NT2/D1 (cell line): ENCODE data around the gene TALDO1.

Source experiments
- DNase-seq: peaks from one replicate; pipeline ENCODE4 v3.0.0-alpha.2; 2011; ENCODE audit warnings: low read depth, low spot score
- H3K27me3 ChIP-seq: 2 replicates; pipeline ENCODE4 v1.6.0; 2011; ENCODE audit warnings: mild to moderate bottlenecking; ENCODE audit not compliant: insufficient read length, insufficient read depth
- H3K36me3 ChIP-seq: 2 replicates; pipeline ENCODE4 v1.6.1; 2011; ENCODE audit warnings: mild to moderate bottlenecking, low read length, mixed read lengths; ENCODE audit not compliant: insufficient read depth, insufficient read length
- H3K4me1 ChIP-seq: 2 replicates; pipeline ENCODE4 v1.5.1; 2011; ENCODE audit not compliant: insufficient read depth, insufficient read length
- H3K4me3 ChIP-seq: 2 replicates; pipeline ENCODE4 v1.5.1; 2011; ENCODE audit warnings: low read depth; ENCODE audit not compliant: insufficient read length
- H3K9ac ChIP-seq: 2 replicates; pipeline ENCODE4 v1.6.0; 2011; ENCODE audit warnings: low read depth; ENCODE audit not compliant: insufficient read length
- H3K9me3 ChIP-seq: 2 replicates; pipeline ENCODE4 v1.5.1; 2011; ENCODE audit warnings: mild to moderate bottlenecking, low read length; ENCODE audit not compliant: insufficient read depth
- SUZ12 ChIP-seq: IDR thresholded peaks from 2 replicates; pipeline ENCODE4 v1.6.1; 2011; ENCODE audit not compliant: insufficient read length, insufficient read depth; ENCODE audit errors: extremely low read depth
- YY1 ChIP-seq: IDR thresholded peaks from 2 replicates; pipeline ENCODE4 v1.6.1; 2011; ENCODE audit not compliant: insufficient read length, insufficient read depth
- ZNF274 ChIP-seq: IDR thresholded peaks from 2 replicates; pipeline ENCODE4 v1.6.1; 2011; ENCODE audit warnings: mild to moderate bottlenecking, low read depth, low read length

Gene TALDO1

GRCh38 chr11:762421-763072, 15.3 kb downstream of the TALDO1 start:
- TF ChIP-seq YY1 (no peak), SUZ12 (no peak), ZNF274 (no peak)
- no peak overlapping the region for H3K9ac ChIP-seq
- no peak for DNase-seq

GRCh38 chr11:763073-763463, 15.8 kb downstream of the TALDO1 start:
- TF ChIP-seq SUZ12 (no peak), ZNF274 (no peak), YY1 (no peak)
- no peak overlapping the region for H3K4me3 ChIP-seq
- no peaks in the 10 kb centered on the region for H3K27me3 ChIP-seq
- DNase-seq: no peak
- H3K9ac ChIP-seq: no peak overlapping the region
- H3K4me1 ChIP-seq: peaks cover 7% of the 10 kb centered on the region
- H3K9me3 ChIP-seq: no peaks in the 10 kb centered on the region
- H3K36me3 ChIP-seq: peaks cover 86% of the 10 kb centered on the region

More at GRCh38 chr11:762421-763072, 15.3 kb downstream of the TALDO1 start:
- Histone ChIP-seq H3K27me3 (no peaks in the 10 kb centered on the region), H3K4me3 (no peak overlapping the region), H3K9me3 (no peaks in the 10 kb centered on the region), H3K4me1 (peaks cover 7% of the 10 kb centered on the region), H3K36me3 (peaks cover 88% of the 10 kb centered on the region)

DNA sequence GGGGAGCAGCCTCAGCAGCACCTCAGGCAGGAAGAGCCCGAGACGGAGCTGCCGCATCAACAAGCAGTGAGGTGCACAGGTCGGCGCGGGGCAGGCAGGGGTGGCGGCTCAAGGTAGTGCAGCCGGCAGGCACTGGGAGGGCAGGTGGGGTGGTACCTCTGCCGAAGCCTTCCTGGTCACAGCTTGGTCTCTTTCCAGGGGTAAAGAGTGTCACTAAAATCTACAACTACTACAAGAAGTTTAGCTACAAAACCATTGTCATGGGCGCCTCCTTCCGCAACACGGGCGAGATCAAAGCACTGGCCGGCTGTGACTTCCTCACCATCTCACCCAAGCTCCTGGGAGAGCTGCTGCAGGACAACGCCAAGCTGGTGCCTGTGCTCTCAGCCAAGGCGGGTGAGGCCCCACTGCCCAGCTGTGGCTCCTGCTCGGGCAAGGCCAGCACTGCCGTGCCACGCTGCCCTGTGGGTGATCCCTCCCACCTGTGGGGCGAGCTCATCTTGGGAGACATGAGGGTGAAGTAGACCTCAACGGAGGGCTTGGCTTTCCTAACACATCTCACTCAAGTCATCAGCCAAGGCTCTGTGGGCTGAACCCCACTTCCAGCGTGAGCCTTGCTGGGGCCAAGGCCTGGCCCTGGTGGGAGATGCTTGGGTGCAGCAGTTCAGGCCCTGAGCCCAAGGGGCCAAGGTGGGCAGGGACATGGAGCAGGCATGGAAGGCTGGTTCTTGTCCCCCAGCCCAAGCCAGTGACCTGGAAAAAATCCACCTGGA, 16.5 kb downstream of the TALDO1 start:
- Histone ChIP-seq H3K4me1 (peaks cover 7% of the 10 kb centered on the region), H3K9ac (no peak overlapping the region), H3K4me3 (no peak overlapping the region), H3K27me3 (no peaks in the 10 kb centered on the region), H3K36me3 (peaks cover 84% of the 10 kb centered on the region), H3K9me3 (no peaks in the 10 kb centered on the region)
- no peak for DNase-seq
- TF ChIP-seq YY1 (no peak), ZNF274 (no peak), SUZ12 (no peak)

DNA sequence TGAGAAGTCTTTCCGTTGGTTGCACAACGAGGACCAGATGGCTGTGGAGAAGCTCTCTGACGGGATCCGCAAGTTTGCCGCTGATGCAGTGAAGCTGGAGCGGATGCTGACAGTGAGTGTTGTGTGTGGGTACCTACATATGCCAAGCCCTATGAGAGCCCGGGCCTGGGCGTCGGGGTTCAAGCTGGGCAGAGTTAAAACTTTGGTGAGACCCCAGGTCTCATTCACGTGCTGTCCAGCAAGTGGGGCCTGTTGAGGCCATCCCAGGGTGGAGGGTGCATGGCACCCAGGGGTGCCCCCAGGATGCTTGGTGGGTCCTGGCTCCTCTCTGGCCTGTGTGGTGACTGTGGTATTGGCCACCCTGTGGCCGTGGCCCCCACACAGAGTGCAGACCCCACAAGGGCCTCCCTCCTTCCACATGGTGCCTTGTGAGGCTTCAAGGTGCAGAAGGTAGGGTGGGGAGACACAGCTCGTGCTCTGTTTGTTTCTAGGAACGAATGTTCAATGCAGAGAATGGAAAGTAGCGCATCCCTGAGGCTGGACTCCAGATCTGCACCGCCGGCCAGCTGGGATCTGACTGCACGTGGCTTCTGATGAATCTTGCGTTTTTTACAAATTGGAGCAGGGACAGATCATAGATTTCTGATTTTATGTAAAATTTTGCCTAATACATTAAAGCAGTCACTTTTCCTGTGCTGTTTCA, 17.2 kb downstream of the TALDO1 start:
- no peak for DNase-seq
- no peaks in the 10 kb centered on the region for H3K9me3 ChIP-seq
- TF ChIP-seq ZNF274 (no peak), YY1 (no peak), SUZ12 (no peak)
- H3K36me3 ChIP-seq: peaks cover 80% of the 10 kb centered on the region
- no peak overlapping the region for H3K4me3 ChIP-seq
- no peak overlapping the region for H3K9ac ChIP-seq
- H3K4me1 ChIP-seq: peaks cover 7% of the 10 kb centered on the region
- no peaks in the 10 kb centered on the region for H3K27me3 ChIP-seq

- no peak overlapping the region for H3K9ac ChIP-seq
- peaks cover 7% of the 10 kb centered on the region for H3K4me1 ChIP-seq
- peaks cover 78% of the 10 kb centered on the region for H3K36me3 ChIP-seq
- no peaks in the 10 kb centered on the region for H3K27me3 ChIP-seq
- no peak for TF ChIP-seq SUZ12
- TF ChIP-seq YY1: no peak
- TF ChIP-seq ZNF274: no peak
- DNase-seq: no peak
- H3K9me3 ChIP-seq: no peaks in the 10 kb centered on the region
- H3K4me3 ChIP-seq: no peak overlapping the region
Observed at GRCh38 chr11:765025-765801, 17.9 kb downstream of the TALDO1 start.

DNA sequence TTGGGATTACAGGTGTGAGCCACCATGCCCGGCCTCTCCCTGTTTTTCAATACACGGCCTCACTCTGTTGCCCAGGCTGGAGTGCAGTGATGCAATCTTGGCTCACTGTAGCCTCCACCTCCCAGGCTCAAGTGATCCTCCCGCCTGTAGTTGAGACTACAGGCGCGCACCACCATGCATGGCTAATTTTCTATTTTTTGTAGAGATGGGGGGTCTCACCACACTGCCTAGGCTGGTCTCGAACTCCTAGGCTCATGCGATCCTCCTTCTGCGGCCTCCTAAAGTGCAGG, 18.5 kb downstream of the TALDO1 start:
- H3K27me3 ChIP-seq: no peaks in the 10 kb centered on the region
- DNase-seq: no peak

More for the DNA sequence above, 18.5 kb downstream of the TALDO1 start:
- Histone ChIP-seq H3K36me3 (peaks cover 79% of the 10 kb centered on the region), H3K9ac (no peak overlapping the region), H3K4me1 (peaks cover 8% of the 10 kb centered on the region), H3K9me3 (no peaks in the 10 kb centered on the region), H3K4me3 (no peak overlapping the region)
- TF ChIP-seq YY1 (no peak), ZNF274 (no peak), SUZ12 (no peak)
